ENCODE data around the gene DGKH.

Gene DGKH

DNA sequence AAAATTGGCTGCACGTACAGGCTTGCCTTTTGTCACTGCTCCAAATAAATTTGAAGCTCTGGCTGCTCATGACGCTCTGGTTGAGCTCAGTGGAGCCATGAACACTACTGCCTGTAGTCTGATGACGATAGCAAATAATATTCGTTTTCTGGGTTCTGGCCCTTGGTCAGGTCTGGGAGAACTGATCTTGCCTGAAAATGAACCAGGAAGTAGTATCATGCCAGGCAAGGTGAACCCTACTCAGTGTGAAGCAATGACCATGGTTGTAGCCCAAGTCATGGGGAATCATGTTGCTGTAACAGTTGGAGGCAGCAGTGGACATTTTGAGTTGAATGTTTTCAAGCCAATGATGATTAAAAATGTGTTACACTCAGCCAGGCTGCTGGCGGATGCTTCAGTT is 207.4 kb downstream of the DGKH start:
- Histone ChIP-seq H3K27ac (ENCODE audit: low read length) (no peak overlapping the region), H3K27me3 (ENCODE audit: low read depth, low read length) (no peaks in the 10 kb centered on the region), H3K4me1 (ENCODE audit: low read length) (no peaks in the 10 kb centered on the region), H3K4me2 (ENCODE audit: low read length) (no peak overlapping the region), H3K79me2 (ENCODE audit: low read length) (no peaks in the 10 kb centered on the region), H3K4me3 (ENCODE audit: low read length) (no peak overlapping the region), H3K9ac (ENCODE audit: low read length) (no peak overlapping the region), H4K20me1 (ENCODE audit: insufficient read depth, low read length) (no peaks in the 10 kb centered on the region), H3K9me3 (ENCODE audit: insufficient read depth, low read length) (no peaks in the 10 kb centered on the region), H2AFZ (ENCODE audit: low read depth, low read length) (no peak overlapping the region), H3K36me3 (replicated peaks; ENCODE audit: low read depth, low read length) (no peaks in the 10 kb centered on the region)
- TF ChIP-seq EZH2phosphoT487 (IDR thresholded peaks at IDR 0.05; ENCODE audit: low read depth), result no peak
- TF ChIP-seq, protein P1, sequence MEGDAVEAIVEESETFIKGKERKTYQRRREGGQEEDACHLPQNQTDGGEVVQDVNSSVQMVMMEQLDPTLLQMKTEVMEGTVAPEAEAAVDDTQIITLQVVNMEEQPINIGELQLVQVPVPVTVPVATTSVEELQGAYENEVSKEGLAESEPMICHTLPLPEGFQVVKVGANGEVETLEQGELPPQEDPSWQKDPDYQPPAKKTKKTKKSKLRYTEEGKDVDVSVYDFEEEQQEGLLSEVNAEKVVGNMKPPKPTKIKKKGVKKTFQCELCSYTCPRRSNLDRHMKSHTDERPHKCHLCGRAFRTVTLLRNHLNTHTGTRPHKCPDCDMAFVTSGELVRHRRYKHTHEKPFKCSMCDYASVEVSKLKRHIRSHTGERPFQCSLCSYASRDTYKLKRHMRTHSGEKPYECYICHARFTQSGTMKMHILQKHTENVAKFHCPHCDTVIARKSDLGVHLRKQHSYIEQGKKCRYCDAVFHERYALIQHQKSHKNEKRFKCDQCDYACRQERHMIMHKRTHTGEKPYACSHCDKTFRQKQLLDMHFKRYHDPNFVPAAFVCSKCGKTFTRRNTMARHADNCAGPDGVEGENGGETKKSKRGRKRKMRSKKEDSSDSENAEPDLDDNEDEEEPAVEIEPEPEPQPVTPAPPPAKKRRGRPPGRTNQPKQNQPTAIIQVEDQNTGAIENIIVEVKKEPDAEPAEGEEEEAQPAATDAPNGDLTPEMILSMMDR (IDR thresholded peaks at IDR 0.05; ENCODE audit: low read depth, low read length), result no peak

DNA sequence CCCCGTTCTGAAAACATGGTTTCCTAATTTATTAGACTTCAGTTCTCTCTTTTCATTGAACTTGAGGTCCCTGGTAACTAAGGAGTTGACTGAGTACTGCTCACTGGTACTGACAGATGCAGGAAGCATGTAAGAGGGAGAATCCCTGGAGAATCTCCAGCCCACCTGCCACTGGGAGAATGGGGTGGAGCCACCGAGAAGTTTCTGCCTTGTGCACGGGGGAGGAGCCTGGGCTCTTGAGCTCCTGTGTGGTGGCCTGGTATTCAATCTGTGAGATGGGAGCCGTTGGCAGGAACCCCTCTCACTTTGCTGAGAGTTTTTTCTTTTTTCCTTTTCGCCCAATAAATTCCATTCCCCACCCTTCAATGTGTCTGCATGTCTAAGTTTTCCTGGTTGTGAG is 210.3 kb downstream of the DGKH start:
- Histone ChIP-seq H2AFZ (ENCODE audit: low read depth, low read length) (no peak overlapping the region), H3K27ac (ENCODE audit: low read length) (no peak overlapping the region), H3K4me3 (ENCODE audit: low read length) (no peak overlapping the region), H3K36me3 (replicated peaks; ENCODE audit: low read depth, low read length) (no peaks in the 10 kb centered on the region), H3K4me1 (ENCODE audit: low read length) (no peaks in the 10 kb centered on the region), H4K20me1 (ENCODE audit: insufficient read depth, low read length) (no peaks in the 10 kb centered on the region), H3K9me3 (ENCODE audit: insufficient read depth, low read length) (no peaks in the 10 kb centered on the region), H3K4me2 (ENCODE audit: low read length) (no peak overlapping the region), H3K27me3 (ENCODE audit: low read depth, low read length) (no peaks in the 10 kb centered on the region), H3K79me2 (ENCODE audit: low read length) (no peaks in the 10 kb centered on the region), H3K9ac (ENCODE audit: low read length) (no peak overlapping the region)
- TF ChIP-seq, protein P1 (IDR thresholded peaks at IDR 0.05; ENCODE audit: low read depth, low read length), result no peak
- no peak for TF ChIP-seq EZH2phosphoT487 (IDR thresholded peaks at IDR 0.05; ENCODE audit: low read depth)

DNA sequence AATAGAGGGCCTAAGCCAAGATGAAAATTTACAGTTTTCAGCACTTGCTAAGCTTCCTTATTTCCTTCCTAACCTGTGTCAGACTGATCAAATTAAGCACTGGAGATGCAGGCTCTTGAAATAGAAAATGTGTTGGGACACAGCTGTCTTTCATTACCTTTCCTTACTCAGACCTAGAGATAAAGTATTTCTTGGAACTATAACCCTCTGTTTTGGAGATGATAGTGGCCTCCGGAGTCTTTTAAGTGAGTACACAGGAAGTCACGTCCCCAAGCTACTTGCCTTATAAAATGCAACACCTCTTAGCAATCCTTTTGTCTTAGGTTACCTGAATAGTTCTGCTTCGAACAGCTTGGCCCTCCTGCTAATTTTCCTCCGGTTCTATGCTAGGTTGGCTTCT is 211.1 kb downstream of the DGKH start:
- Histone ChIP-seq H3K4me3 (ENCODE audit: low read length) (no peak overlapping the region), H2AFZ (ENCODE audit: low read depth, low read length) (no peak overlapping the region), H3K27me3 (ENCODE audit: low read depth, low read length) (no peaks in the 10 kb centered on the region), H3K79me2 (ENCODE audit: low read length) (no peaks in the 10 kb centered on the region), H3K27ac (ENCODE audit: low read length) (no peak overlapping the region), H3K9ac (ENCODE audit: low read length) (no peak overlapping the region), H3K9me3 (ENCODE audit: insufficient read depth, low read length) (no peaks in the 10 kb centered on the region), H4K20me1 (ENCODE audit: insufficient read depth, low read length) (no peaks in the 10 kb centered on the region), H3K4me1 (ENCODE audit: low read length) (no peaks in the 10 kb centered on the region), H3K36me3 (replicated peaks; ENCODE audit: low read depth, low read length) (no peaks in the 10 kb centered on the region), H3K4me2 (ENCODE audit: low read length) (no peak overlapping the region)
- TF ChIP-seq EZH2phosphoT487 (IDR thresholded peaks at IDR 0.05; ENCODE audit: low read depth), result no peak
- TF ChIP-seq, protein P1 (IDR thresholded peaks at IDR 0.05; ENCODE audit: low read depth, low read length), result no peak

DNA sequence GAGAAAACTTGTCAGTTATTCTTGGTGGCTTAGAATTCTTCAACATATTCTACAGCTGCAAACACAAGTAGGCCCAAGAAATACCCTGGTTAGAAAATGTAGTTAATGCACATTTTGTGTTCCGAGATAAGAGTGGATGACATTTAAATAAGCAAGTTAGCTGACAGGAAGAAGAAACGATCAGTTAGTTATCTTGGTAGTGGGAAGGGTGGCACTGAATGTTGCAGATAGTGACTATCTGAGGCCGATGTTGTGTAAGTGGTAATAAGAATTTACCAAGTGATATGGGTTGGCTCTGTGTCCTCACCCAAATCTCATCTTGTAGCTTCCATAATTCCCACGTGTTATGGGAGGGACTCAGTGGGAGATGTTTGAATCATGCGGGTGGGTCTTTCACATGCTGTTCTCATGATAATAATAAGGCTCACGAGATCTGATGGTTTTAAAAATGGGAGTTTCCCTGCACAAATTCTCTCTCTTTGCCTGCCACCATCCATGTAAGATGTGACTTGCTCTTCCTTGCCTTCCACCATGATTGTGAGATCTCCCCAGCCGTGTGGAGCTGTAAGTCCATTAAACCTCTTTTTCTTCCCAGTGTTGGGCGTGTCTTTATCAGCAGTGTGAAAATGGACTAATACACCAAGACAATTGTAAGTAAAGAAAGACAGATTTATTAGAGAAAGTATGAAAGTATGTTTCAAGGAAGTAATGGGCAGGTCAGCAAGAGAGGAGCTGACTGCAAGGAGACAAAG is 212.6 kb downstream of the DGKH start:
- H3K36me3 ChIP-seq (replicated peaks; ENCODE audit: low read depth, low read length), result no peaks in the 10 kb centered on the region
- no peaks in the 10 kb centered on the region for H3K9me3 ChIP-seq (ENCODE audit: insufficient read depth, low read length)
- no peak overlapping the region for H3K4me3 ChIP-seq (ENCODE audit: low read length)
- no peaks in the 10 kb centered on the region for H4K20me1 ChIP-seq (ENCODE audit: insufficient read depth, low read length)
- H3K27ac ChIP-seq (ENCODE audit: low read length), result no peak overlapping the region
- H2AFZ ChIP-seq (ENCODE audit: low read depth, low read length), result no peak overlapping the region
- no peaks in the 10 kb centered on the region for H3K79me2 ChIP-seq (ENCODE audit: low read length)
- no peaks in the 10 kb centered on the region for H3K4me1 ChIP-seq (ENCODE audit: low read length)
- no peaks in the 10 kb centered on the region for H3K27me3 ChIP-seq (ENCODE audit: low read depth, low read length)
- H3K4me2 ChIP-seq (ENCODE audit: low read length), result no peak overlapping the region
- H3K9ac ChIP-seq (ENCODE audit: low read length), result no peak overlapping the region
- TF ChIP-seq, protein P1 (IDR thresholded peaks at IDR 0.05; ENCODE audit: low read depth, low read length), result no peak
- no peak for TF ChIP-seq EZH2phosphoT487 (IDR thresholded peaks at IDR 0.05; ENCODE audit: low read depth)
